ENCODE results near the gene C12orf42.

DNA sequence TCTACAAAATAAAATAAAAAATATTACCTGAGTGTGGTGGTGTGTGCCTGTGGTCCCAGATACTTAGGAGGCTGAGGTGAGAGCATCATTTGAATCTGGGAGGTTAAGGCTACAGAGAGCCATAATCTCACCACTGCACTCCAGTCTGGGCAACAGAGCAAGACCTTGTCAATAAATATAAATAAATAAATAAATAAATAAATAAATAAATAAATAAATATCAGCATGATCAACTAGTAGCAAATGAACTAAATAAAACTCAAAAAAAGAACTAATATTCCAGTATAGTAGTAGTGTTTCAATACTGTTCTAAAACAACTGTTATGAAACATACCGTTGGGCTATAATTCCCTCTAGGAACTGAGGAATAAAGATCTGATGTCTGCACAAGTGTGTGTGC is 74.4 kb downstream of the C12orf42 start:
- TF ChIP-seq, protein P1, sequence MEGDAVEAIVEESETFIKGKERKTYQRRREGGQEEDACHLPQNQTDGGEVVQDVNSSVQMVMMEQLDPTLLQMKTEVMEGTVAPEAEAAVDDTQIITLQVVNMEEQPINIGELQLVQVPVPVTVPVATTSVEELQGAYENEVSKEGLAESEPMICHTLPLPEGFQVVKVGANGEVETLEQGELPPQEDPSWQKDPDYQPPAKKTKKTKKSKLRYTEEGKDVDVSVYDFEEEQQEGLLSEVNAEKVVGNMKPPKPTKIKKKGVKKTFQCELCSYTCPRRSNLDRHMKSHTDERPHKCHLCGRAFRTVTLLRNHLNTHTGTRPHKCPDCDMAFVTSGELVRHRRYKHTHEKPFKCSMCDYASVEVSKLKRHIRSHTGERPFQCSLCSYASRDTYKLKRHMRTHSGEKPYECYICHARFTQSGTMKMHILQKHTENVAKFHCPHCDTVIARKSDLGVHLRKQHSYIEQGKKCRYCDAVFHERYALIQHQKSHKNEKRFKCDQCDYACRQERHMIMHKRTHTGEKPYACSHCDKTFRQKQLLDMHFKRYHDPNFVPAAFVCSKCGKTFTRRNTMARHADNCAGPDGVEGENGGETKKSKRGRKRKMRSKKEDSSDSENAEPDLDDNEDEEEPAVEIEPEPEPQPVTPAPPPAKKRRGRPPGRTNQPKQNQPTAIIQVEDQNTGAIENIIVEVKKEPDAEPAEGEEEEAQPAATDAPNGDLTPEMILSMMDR (IDR thresholded peaks at IDR 0.05): no peak
- no peak for TF ChIP-seq POLR2AphosphoS5 (IDR thresholded peaks at IDR 0.05)

Measured in prostate gland (tissue), 2 donors.